ENCODE data around the gene COX6A2.

GRCh38 chr16:31467858-31468257 is 39.7 kb upstream of the COX6A2 start:
- no peak for TF ChIP-seq POLR2A (IDR thresholded peaks at IDR 0.05; ENCODE audit: low read depth, low read length)
- TF ChIP-seq POLR2AphosphoS5 (IDR thresholded peaks at IDR 0.05; ENCODE audit: low read depth, low read length) = no peak
- TF ChIP-seq TAF1 (IDR thresholded peaks at IDR 0.05; ENCODE audit: borderline replicate concordance, low read depth, low read length) = no peak

Data from GM12892 (cell line).